ENCODE data around the gene GRAMD1C.
A peak's percentile ranks its signal among the peaks of the same experiment; 100 is the strongest.

The GRAMD1C gene

DNA sequence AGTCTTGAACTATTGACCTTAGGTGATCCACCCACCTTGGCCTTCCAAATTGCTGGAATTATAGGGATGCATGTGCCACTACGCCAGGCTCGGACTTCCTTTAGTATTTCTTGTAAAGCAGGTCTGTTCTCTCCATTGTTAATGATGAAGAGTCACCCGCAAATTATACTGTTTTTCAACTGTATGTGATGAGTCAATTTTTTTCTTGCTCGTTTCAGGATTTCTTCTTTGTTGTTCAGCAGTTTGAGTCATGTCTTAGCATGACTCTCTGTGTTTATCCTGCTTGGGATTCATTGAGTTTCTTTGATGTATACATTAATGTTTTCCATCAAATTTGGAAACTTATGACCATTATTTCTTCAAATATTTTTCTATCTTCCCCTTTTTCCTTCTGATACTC, 28.9 kb downstream of the GRAMD1C start:
- no peak for DNase-seq

DNA sequence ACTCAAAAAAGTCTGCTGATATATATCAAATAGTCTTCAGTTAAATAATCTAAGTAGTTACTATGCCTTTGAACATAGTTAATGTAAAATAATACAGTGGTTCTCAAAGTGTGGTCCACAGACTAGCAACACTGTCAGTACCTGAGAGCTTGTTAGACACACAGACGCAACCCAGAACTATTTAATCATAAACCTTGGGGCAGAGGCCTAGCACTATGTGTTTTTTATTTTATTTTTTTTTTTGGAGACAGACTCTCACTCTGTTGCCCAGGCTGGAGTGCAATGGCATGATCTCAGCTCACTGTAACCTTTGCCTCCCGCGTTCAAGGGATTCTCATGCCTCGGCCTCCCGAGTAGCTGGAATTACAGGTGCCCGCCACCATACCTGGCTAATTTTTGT, 34.7 kb downstream of the GRAMD1C start:
- no peak for DNase-seq

GRCh38 chr3:113873814-113874526, 35.4 kb downstream of the GRAMD1C start:
- DNase-seq: no peak

GRCh38 chr3:113878403-113878802, 39.8 kb downstream of the GRAMD1C start:
- DNase-seq: no peak

GRCh38 chr3:113885050-113885449, 46.5 kb downstream of the GRAMD1C start:
- no peak for DNase-seq

DNA sequence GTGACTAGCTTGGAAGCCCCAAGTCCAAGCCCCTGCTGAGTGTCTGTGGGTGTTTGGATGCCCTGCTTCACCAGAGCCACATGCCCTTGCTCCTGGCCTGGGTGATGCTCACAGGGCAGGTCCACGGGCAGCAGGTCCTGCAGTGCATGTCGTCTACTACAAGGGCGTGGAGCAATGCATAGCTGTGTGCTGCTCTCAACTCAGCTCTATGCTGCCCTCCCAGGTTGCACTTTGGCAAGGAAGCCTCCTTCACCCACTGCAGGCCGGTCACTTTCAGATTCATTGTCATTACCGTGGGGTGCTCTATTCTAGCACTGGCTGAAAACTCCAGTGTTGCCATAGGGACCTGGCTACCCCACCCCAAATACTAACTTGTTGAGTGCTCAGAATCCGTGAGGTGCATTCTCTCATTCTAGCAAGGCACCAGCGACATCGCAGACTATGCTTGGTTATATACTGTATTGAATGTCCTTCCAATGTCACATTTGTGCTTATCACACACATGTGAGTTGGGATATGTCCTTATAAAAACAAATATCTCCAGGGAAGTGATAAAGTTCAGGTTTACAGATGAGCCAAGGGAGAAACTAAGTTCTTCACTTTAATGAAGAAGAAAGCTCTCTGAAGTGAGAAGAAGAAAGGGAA, 51.8 kb downstream of the GRAMD1C start:
- no peak for DNase-seq

- no peak for DNase-seq
These were observed 56.3 kb downstream of the GRAMD1C start for GRCh38 chr3:113894927-113895326.

DNA sequence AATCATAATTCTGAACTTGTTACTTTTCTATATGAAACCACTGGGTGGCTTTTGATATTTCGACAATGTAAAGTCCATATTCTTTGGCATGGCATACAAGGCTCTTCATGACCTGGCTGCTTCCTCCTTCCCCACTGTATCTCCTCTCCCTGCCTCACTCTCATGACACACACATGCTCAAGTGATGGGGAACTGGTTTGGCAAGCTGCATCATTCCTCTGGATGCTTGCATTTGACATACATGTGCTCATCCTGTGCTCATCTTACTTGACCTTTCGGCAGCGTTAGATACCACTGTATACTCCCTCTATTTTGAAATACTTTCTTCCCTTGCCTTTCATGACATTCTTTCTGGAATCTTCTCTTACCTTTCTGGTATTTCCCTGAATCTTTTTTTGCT, 57.4 kb downstream of the GRAMD1C start:
- no peak for DNase-seq

DNA sequence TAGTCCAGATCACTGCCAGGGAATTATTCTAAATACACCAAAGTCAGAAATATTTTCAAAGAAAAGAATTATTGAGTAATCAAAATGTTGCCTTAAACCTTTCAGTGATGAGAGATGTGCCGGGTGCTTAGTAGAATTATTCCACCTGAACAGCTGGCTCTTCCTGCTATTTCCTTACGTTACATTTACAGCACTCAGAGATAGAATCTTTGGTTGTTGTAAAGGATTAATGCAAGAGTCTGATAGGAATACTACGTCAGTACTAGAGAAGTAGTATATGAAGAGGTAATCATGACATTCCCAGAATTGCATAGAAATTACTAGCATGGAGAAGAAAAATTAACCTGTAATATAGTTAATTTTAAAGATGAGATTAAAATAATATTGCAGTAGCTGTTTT, 58.3 kb downstream of the GRAMD1C start:
- no peak for DNase-seq

DNA sequence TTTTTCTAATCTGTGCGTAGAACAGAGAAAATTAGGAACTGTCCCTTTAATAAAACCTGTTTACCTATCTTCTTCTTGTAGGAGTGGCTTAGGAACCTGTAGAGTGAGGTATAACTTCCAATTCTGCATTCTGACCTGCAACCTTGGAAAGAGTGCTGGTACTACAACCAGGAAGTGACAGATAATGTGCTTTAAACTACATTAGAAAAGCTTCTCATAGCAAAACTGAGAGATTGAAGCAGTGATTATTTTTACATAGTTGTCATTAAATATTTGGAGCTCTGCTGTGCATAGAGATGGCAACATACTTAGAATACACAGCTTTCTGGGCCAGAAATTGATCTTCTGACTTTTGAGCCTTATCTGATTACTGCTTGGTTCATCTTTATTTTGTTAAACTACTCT, 58.8 kb downstream of the GRAMD1C start:
- peak in 1 of 2 donors; percentile 1 for DNase-seq

DNA sequence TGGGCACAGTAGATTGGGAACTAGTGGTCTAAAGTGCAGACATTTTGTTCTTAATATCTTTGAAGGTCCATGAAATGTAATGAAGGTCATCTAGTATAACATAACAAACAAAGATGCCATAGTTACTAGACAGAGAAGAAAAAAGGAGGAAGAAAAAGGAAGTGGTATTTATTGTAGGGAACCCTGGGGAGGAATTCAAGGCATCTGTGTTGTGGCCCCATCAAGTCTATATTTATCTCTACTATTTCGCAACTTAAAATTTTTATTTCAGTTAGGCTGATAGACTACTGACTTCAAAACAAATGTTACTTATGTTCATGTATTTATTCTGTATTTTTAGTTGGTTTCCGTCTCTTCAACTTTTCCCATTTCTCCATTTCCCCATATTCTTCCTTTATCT, 60.3 kb downstream of the GRAMD1C start:
- no peak for DNase-seq

GRCh38 chr3:113906568-113907140, 68.1 kb downstream of the GRAMD1C start:
- no peak for DNase-seq

DNA sequence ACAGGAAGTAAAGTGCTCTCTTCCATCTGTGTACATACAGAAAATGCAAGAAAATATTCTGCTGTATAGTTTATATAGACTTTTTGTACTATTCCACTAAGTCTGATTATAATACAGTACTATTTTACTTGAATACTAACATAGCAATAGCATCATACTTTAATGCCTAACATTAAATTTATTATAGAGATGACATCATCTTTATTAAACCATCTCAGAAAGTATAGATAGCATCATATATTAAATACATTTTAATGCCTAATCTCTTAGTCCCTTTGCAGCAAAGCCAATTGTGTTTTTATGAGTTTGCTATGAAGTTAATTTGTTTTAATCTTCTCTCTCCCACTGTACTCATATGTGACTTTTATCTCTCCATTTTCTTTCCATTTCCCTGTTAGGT, 69.5 kb downstream of the GRAMD1C start:
- DNase-seq: no peak

GRCh38 chr3:113910966-113911365, 72.4 kb downstream of the GRAMD1C start:
- no peak for DNase-seq

DNA sequence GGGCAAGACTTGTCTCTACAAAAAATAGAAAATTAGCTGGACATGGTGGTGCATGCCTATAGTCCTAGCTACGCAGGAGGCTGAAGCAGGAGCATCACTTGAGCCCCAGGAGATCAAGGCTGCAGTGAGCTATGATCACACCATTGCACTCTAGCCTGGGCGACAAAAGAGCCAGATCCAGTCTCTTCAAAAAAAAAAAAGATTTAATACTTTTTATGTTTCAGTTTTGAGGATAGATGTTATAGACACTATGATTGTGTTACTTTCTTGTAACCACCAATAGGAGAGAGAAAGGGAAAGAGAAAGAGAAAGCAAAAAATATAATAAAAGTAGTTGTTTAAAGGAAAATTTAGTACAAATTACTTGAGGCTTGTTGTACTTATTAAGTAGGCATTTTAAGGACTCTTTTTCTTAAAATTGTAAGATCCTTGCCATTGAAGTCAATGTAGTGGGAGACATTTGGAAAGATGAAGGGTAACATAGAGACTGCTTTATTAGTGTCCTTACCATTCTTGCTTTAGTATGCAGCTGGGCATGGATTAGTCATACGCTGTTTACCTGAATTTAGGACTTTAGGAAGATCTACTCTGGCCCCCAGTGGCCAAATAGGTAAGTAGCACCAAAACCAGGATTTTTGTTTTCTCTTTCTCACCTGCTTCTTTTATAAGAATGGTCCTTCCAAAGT, 74.1 kb downstream of the GRAMD1C start:
- DNase-seq: peak; percentile 24 to 68

DNA sequence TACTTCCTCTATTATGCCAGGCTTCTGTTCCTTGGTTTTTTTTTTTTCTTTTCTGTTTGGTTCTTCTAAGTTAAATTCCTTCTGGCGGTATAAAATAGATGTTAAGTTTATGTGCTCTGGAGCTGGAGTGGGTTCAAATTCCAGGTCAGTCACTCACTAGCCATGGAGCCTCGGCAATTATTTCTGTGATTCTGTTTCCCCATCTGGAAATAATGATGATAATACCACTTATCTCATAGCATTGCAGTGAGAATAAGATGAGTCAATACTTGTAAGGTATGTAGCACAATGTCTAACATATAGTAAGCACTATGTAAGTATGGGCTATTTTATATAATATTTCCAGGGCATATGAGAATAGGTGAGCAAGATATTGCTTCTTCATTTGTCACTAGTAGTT, 76.1 kb downstream of the GRAMD1C start:
- DNase-seq: no peak

DNA sequence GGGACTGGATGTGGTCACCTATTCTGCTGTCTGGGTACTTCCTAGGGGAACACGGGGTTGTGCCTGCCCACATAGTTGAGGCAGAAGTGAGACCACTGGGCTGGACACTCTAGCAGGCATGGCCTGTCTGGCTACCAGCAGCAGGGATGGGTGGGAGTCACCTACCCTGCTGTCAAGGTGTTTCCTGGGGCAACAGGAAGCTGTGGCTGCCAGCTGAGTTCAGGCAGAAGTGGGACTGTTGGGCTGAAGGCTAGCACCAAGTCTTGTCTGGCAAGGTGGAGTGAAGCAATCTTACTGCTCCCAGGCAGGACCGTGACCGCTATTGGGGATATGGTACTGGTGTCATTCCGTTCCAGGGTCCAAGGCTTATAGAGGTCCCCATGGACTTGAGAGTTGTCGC, 89.0 kb downstream of the GRAMD1C start:
- no peak for DNase-seq

DNA sequence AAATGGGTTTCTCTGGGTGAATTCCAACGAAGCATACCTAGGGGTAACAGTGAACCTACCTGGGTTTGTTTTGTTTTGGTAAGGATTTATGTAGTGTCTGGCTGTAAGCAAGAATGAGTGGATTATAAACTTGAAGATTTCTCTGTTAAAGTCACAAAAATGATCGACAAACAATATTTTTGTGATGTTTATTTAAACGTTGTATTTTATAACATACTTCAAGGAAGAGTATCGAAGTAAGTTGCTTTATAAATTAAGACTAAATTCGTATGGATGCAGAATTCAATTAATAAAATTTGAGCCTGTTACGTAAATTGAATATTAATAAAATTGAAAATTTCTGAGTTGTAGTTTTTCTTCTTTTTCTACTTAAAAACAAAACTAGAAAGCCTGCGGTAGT, 108.2 kb downstream of the GRAMD1C start:
- no peak for DNase-seq

DNA sequence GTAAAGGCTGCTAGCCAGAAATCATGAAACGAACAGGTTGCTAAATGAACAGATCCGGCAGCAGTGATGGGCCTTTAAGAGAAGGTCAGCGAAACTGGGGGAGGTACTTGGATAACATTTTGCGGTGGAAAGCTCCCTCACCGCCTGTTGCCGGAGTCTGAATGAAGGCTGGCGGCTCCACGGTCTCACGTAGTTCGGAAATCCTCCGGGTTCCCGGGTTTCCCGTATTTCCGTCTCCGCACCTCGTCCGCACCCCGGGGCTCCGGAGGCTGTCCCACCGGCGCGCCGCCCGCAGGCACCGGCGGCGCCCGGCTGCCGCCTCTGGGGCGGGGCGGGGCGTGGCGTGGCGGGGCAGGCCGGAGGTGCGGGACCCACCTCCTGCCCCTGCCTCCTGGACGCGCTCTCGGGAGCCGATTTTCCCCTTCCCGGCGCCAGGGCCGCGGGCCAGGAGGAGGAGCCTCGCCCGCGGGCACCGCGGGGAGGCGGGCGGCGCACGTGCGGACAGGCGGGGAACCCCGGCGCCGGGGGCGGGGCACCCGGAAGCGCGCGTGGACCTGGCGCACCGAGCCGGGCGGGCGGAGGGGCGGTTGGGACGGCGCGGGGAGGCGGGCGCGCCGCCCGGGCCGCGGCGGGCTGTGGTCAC, 108.9 kb downstream of the GRAMD1C start, which contains the start of gene ZDHHC23:
Gene ZDHHC23, plus strand, starts transcription at position 642 of the 643 bp plus-strand sequence. CDS start 790 bp downstream, outside the sequence.
- peak; percentile 62 to 75 for DNase-seq

DNA sequence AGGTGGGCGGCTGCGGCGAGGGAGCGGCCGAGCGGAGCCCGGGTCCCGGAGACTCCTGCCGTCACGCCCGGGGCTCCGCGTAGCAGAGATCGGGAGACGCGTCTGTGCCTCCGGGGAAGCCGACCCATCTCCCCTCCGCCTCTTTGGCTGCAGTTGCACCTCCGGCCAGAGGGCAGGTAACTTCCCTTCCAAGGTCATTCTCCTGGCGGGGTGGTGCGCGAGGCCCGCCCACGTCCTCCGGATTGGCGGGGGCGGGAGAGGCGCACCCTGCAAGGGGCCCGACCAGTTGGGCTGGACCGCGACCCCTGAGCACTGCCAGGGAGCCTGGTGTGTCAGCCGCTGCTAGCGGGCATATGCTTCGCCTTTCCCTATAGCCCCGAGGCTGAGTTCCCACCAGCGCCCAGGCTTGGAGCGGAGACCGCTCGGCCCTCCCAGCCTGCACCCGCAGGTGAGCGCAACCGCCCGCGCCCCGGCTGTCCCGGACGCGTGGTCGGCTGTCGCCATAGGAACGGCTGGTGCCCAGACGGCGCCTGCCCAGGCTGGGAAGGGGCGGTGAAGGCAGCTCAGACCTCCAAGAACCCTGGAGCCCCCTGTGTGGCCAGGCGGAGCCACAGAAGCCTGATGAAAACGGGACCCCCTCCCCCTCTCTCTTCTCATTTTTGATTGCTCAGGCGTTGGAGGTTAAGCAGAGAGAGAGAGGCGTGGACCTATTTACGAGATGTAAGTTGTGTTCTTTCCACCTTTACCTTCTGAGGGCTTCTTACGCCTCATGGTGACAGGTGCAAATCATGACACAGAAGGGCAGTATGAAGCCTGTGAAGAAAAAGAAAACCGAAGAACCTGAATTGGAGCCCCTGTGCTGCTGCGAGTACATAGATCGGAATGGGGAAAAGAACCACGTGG, 109.7 kb downstream of the GRAMD1C start:
- DNase-seq: peak in 1 of 2 donors; percentile 15

- no peak for DNase-seq
These were observed 114.3 kb downstream of the GRAMD1C start for GRCh38 chr3:113952921-113953320.

DNA sequence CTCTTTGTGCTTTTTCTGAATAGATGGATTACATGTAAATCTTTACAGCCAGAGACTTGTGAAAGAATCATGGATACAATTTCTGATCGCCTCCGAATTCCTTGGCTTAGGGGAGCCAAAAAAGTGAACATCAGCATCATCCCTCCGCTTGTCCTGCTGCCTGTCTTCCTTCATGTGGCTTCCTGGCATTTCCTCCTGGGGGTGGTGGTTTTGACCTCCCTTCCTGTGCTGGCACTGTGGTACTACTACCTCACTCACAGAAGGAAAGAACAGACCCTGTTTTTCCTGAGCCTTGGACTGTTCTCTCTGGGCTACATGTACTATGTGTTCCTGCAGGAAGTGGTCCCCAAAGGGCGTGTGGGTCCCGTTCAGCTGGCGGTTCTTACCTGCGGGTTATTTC, 115.1 kb downstream of the GRAMD1C start:
- no peak for DNase-seq
